GM12874 (cell line): Measurements from ENCODE around the gene PLA2G4B.

ENCODE experiments used
- TF ChIP-seq, protein P1 (sequence below): IDR thresholded peaks from 2 replicates; pipeline ENCODE4 v1.5.1; 2011; ENCODE audit warnings: low read depth, mild to moderate bottlenecking, control low read depth, low read length, moderate library complexity; ENCODE audit not compliant: insufficient read depth

The PLA2G4B gene

DNA sequence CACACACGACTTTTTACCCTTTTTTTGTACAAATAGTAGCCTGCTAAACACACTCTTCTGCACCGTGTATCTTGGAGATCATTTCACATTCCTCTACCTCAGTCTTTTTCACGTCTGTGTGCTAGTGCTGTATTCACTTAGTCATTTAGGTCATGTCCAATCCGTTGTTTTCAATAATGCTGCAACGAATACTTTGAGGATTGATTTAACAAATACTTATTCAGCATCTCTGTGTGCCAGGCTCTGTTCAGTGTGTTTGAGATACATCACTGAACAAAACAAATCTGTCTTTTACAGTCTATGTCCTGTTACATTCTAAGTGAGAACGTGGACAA is 9.9 kb upstream of the PLA2G4B start:
- TF ChIP-seq, protein P1, sequence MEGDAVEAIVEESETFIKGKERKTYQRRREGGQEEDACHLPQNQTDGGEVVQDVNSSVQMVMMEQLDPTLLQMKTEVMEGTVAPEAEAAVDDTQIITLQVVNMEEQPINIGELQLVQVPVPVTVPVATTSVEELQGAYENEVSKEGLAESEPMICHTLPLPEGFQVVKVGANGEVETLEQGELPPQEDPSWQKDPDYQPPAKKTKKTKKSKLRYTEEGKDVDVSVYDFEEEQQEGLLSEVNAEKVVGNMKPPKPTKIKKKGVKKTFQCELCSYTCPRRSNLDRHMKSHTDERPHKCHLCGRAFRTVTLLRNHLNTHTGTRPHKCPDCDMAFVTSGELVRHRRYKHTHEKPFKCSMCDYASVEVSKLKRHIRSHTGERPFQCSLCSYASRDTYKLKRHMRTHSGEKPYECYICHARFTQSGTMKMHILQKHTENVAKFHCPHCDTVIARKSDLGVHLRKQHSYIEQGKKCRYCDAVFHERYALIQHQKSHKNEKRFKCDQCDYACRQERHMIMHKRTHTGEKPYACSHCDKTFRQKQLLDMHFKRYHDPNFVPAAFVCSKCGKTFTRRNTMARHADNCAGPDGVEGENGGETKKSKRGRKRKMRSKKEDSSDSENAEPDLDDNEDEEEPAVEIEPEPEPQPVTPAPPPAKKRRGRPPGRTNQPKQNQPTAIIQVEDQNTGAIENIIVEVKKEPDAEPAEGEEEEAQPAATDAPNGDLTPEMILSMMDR = no peak

DNA sequence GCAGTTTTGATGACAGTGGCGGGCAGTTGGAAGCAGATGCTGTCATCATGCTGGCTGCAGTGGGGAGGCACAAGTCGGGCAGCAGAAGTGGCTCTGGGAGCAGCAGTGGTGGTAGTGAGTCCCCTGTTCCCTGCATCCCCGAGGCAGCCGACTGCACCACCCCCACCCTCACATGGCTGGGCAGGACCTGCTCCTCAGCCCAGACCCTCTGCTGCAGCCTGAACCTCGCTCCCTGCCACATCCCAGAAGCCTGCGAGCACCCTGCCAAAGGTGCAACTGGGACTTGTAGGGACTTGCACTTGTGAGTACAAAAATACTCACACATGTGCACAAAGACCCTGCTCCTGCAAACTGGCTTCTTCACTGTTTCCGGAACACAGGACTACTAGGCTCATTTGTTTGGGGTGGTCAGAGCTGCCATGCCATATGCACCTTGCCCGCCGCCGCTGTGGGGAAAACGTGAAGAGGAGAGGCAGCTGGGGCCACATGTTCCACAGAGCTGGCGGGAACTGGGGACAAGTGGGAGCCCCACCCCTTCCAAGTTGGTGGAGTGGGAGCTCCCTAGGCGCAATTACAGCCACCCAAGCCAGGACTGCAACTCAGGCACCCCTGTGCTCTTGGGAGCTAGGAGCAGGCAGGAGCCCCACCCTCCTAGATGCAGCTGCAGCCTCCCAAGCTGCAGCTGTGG is 8.5 kb upstream of the PLA2G4B start:
- TF ChIP-seq, protein P1 = no peak

DNA sequence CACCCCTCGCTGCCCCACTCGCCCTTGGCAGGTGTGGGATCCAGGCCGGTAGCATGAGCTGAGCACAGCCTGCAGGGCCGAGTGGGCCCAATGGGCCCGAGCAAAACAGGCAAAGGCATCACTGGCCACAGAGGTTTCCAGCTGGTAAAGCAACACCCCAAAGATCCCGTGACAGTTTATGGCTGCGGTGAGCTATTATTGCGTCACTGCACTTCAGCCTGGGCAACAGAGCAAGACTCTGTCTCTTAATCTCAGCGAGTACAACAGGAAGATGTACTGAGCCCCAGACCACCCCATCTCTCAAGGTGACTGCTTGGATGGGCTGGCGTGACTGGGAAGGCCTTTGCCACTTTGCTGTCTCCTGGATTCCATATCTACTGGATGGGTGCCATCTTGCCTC is 6.4 kb upstream of the PLA2G4B start:
- TF ChIP-seq, protein P1 = no peak

DNA sequence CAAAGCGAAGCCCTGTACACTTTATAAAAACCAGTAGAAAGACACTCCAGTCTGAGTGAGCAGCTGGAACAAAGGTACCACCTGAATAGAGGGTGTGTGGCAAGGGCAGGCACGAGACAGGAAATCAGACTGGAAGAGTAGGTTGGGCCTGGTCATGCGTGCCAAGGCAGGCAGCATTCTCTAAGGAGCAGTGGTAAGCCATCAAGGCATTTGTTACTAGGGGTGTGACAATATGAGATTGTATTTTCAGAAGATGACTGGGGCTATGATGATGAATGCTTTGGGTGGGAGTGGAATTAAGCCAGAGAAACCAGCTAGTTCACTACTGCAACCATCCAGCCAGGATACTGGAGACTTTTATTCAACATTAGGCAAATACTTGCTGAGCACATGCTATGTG is 5.8 kb upstream of the PLA2G4B start:
- TF ChIP-seq, protein P1 = no peak

DNA sequence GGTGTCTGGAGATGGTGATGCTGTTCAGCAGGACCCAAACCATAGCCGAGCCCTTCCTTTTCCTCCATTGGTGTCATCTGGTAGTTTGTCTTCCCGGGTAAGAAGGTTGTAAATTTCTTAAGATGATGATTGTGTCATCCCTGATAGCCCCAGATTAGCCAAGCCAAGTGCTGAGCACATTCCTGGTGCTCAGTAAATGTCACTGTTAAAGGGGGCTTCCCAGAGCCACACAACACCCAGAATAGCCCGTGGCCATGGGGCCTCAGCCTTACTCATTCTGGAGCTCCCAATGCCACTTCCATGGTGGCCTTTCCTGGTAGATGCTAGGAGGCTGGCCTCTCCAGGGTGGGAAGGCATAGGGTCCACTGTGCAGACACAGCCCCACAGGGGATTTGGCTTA is 4.6 kb upstream of the PLA2G4B start:
- TF ChIP-seq, protein P1 = no peak

DNA sequence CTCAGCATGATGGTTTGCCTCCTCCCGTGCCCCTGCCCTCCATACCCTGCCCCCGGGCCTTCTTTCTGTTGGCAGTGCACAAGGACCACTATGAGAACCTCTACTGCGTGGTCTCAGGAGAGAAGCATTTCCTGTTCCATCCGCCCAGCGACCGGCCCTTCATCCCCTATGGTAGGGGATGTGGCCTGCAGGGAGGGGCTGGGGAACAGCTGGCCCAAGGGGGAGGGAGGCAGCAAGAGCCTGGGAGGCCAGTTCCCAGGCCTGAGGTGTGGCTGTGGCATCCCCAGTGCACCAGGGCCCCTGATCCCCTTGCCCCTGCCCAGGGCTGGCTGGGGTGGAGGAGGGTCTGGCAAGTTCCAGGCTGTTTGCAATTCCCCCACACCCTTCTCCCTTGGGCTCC is 2.6 kb upstream of the PLA2G4B start:
- TF ChIP-seq, protein P1 = no peak

DNA sequence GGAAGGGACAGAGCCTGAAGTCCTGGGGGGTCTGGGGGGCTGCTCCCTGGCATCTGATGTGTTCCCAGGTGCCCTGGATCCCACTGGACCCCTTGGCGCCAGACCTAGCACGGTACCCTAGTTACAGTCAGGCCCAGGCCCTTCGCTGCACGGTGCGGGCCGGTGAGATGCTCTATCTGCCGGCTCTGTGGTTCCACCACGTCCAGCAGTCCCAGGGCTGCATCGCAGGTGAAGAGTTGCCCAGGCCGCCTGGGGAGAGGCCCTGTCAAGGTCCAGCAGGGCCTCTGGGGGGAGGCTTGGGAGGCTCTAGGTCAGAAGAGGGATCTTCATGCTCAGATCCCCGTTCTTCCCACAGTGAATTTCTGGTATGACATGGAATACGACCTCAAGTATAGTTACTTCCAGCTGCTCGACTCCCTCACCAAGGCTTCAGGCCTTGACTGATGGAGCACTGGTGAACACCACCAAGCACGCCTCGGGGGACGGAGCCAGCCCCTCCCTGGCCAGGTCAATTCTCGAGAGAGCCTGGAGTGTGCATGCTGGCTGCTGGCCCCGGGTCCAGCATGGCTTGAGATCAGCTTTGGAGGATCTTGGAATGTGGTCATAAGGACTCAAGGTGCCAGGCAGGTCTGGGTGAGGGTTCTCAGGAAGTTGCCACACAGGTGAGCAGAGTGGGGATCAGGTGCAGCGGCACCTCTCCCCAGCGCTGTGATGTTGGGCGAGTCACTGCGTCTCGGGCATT is 1.8 kb upstream of the PLA2G4B start:
- TF ChIP-seq, protein P1 = no peak
